Skeletal muscle cell (primary cell): ENCODE measurements around the gene NEO1.

Experiments used
- DNase-seq: peaks from one replicate; pipeline ENCODE4 v3.0.0-alpha.2; 2010; ENCODE audit warnings: low read depth
- H3K4me3 ChIP-seq: 2 replicates; pipeline ENCODE4 v1.5.1; 2011; ENCODE audit warnings: low read depth, mild to moderate bottlenecking, control low read depth, low read length, moderate library complexity

The NEO1 gene

GRCh38 chr15:73333001-73333400, 280.7 kb downstream of the NEO1 start:
- DNase-seq = no peak
- H3K4me3 ChIP-seq = no peak overlapping the region

GRCh38 chr15:73334086-73334485, 281.8 kb downstream of the NEO1 start:
- no peak overlapping the region for H3K4me3 ChIP-seq
- DNase-seq = no peak

GRCh38 chr15:73335026-73335425, 282.8 kb downstream of the NEO1 start:
- DNase-seq = no peak
- H3K4me3 ChIP-seq = no peak overlapping the region

GRCh38 chr15:73335471-73335870, 283.2 kb downstream of the NEO1 start:
- DNase-seq = no peak
- no peak overlapping the region for H3K4me3 ChIP-seq

- H3K4me3 ChIP-seq = no peak overlapping the region
- DNase-seq = no peak
These were observed 284.5 kb downstream of the NEO1 start for GRCh38 chr15:73336756-73337155.

GRCh38 chr15:73337187-73337586, 284.9 kb downstream of the NEO1 start:
- DNase-seq = no peak
- H3K4me3 ChIP-seq = no peak overlapping the region

GRCh38 chr15:73338058-73338457, 285.8 kb downstream of the NEO1 start:
- no peak for DNase-seq

GRCh38 chr15:73338606-73339374, 286.5 kb downstream of the NEO1 start:
- no peak for DNase-seq
- no peak overlapping the region for H3K4me3 ChIP-seq

More at GRCh38 chr15:73338058-73338457, 285.8 kb downstream of the NEO1 start:
- no peak overlapping the region for H3K4me3 ChIP-seq

GRCh38 chr15:73340502-73341192, 288.4 kb downstream of the NEO1 start:
- no peak for DNase-seq

GRCh38 chr15:73341886-73342600, 289.8 kb downstream of the NEO1 start:
- no peak overlapping the region for H3K4me3 ChIP-seq

More at GRCh38 chr15:73340502-73341192, 288.4 kb downstream of the NEO1 start:
- H3K4me3 ChIP-seq = no peak overlapping the region

GRCh38 chr15:73344056-73344455, 291.8 kb downstream of the NEO1 start:
- no peak overlapping the region for H3K4me3 ChIP-seq
- DNase-seq = no peak

More at GRCh38 chr15:73341886-73342600, 289.8 kb downstream of the NEO1 start:
- no peak for DNase-seq

- H3K4me3 ChIP-seq = no peak overlapping the region
- no peak for DNase-seq
These were observed 293.4 kb downstream of the NEO1 start for GRCh38 chr15:73345658-73346057.

GRCh38 chr15:73346735-73347312, 294.6 kb downstream of the NEO1 start:
- peak; percentile 1 for DNase-seq
- H3K4me3 ChIP-seq = no peak overlapping the region

- no peak for DNase-seq
- H3K4me3 ChIP-seq = no peak overlapping the region
These were observed 296.9 kb downstream of the NEO1 start for GRCh38 chr15:73349191-73349590.

GRCh38 chr15:73352082-73352481, 299.8 kb downstream of the NEO1 start:
- no peak for DNase-seq
- no peak overlapping the region for H3K4me3 ChIP-seq

- no peak for DNase-seq
- no peak overlapping the region for H3K4me3 ChIP-seq
These were observed 301.5 kb downstream of the NEO1 start for GRCh38 chr15:73353734-73354133.

- no peak for DNase-seq
- no peak overlapping the region for H3K4me3 ChIP-seq
These were observed 302.0 kb downstream of the NEO1 start for GRCh38 chr15:73354241-73354640.
